Hematopoietic multipotent progenitor cell treated with erythropoietin and hydrocortisone succinate and interleukin-3 and kit ligand, for 6 days (in vitro differentiated cells): Measurements from ENCODE around the gene ATG4B.
"Not testable (repeated sequence)": the region's sequence is repeated elsewhere in the genome, so short reads cannot be mapped to it uniquely, and the experiment has no call there.

ENCODE experiments used
- DNase-seq: peaks from one replicate; pipeline ENCODE4 v3.0.0-alpha.2; 2015

ATG4B gene

DNA sequence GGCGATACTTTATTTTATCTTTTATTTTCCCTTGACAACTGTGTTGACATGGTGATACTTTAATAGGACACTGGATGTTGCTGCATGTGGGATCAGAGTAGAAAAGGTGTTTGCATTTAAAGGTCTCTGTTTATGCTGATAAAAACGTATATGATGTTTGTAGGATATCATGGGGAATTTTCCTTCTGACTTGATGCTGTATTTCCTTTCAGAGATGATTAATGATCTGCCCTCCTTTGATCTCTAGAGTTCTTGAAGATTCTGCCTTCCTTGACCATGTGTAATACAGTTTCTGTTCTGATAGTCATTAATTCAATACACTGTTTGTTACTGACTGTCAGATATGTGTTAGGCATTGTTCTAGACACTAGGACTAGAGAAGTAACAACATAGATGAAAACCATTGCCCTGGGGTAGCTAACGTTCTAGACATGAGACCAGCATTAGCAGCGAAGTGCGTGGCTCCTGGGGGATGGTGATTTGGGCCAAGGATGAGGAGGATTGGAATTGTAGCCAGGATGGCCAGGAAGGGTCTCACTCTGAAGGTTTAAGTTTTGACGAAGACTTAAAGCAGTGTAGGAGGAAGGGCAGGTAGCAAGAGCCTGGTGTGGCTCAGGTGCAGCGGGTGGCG is 2.8 kb downstream of the ATG4B start:
- no peak for DNase-seq

- no peak for DNase-seq
Measured at GRCh38 chr2:241641631-241642030, 4.1 kb downstream of the ATG4B start.

DNA sequence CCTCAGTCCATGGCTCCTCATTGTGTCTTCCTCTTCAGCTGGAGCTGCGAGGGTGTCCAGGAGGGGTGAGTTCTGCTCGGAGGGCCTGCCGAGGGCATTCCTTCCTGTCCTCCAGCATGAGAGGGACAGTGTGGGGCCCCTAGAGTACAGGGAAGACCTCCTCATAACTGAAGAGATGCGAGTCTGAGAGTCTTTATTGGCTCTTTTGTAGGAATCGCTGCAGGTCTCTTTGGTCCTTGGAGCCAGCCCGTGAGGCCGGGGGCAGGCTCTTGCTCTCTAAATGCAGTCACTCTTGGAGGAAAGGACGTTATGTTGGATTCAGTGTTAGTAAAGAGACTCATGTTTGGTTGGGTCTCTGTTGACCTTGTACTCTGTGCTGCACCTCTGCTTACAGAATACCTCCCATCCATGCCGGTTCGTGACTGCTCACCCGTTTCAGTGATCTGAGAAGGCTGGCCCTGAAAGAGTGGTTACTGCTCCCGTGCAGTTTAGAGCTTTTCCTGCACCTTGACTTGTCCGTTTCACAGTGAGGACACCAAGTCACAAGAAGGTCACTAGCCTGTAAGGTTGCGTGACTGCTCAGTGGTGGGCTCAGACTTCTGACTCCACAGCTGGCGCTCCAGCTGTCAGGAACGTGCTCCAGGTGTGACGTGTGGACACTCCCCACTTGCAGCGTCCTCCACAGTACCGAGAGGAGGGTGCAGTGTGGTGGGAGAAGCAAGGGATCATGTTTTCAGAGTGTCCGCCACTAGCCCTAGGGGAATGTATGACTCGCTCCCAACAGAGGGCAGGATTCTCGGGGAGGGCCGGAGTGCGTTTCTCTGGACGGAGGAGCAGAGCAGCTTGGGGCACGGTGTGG is 7.8 kb downstream of the ATG4B start:
- DNase-seq: no peak

- DNase-seq: no peak
Measured at GRCh38 chr2:241645915-241646645, 8.6 kb downstream of the ATG4B start.

DNA sequence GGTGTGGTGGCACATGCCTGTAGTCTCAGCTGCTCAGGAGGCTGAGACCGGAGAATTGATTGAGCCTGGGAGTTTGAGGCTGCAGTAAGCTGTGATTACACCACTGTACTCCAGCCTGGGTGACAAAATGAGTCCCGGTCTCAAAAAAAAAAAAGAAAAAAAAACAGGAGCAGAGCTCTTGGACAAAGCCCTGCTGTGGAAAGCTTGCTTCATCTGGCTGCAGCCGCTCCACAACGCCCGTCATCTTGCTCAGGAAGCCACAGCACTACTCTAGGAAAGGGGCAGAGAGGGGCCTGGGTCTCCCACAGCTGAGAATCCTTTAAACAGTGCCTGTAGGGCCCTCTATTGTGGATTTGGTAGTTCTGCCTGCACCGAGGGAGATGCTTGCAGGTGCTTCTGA is 11.0 kb downstream of the ATG4B start:
- no peak for DNase-seq

DNA sequence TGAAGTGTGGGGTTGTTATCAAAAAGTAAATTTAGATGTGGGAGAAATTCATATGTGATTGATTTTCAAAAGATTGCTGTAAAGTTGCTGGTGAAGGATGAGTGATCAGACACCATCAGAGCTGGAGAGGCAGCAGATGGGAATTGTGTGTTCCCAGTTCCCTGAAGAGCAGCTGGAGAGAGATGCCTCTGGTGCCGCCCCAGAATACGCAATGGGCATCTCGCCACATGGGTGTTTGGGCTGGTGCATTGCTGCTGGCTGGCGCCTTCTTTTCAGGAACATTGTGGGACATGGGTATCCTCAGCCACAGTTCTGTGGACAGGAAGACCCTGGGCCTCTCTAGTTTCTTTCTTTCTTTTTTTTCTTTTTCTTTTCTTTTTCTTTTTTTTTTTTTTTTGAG is 11.9 kb downstream of the ATG4B start:
- no peak for DNase-seq

DNA sequence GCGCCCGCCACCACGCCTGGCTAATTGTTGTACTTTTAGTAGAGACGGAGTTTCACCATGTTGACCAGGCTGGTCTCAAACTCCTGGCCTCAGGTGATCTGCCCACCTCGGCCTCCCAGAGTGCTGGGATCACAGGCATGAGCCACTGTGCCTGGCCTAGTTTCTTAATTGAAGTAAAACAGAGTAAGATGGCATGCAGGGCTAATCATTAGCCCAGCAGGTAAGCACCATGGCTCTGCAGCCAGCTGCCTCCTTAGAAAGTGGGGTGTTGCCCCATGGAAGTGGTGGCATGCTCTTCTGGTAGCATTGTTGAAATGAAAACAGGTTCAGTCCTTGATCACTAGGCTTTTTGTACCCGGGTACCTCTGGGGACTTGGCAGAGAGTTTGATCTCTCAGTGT is 12.4 kb downstream of the ATG4B start:
- no peak for DNase-seq

DNA sequence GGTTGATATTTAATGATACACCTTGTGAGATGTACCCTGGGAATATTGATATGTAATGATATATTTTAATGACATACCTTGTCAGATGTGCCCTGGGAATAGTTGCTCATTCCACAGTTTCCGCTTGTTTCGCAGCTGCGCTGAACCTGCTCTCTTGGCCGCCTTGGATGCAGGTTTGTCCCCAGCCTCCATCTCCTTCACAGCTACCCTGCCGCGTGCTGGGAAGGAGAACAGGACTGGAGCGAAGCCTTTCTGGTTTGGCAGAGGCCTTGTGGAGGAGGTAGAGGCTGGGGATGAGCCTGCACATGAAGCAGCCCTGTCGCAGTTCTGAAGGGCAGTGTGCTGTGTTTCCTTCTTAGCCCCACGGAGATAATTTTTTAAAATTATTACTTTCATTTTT is 14.6 kb downstream of the ATG4B start:
- DNase-seq: no peak

GRCh38 chr2:241652722-241653121 is 15.2 kb downstream of the ATG4B start:
- DNase-seq: no peak

DNA sequence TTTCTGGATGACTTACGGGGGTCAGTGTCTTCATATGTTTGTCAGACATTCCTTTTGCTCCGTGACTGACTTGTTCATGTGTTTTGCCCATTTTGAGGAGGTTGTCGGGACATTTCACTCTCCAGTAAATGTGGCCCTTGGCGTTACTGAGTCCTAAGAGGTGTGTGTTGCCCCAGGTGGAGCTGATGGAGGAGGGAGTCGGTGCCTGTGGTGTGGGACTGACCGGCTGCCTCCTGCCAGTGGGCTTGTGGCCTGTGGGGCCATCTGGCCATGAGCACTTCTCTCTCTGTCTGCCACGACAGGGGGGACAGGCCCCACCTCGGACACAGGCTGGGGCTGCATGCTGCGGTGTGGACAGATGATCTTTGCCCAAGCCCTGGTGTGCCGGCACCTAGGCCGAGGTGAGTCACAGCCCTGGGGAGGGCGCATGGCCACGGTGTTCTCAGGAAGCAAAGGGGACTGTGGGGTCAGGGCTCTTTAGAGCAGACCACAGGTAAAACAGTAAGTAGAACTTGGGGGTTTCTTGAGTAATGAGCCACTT is 15.8 kb downstream of the ATG4B start:
- no peak for DNase-seq

- no peak for DNase-seq
Measured at GRCh38 chr2:241654551-241654950, 17.1 kb downstream of the ATG4B start.

DNA sequence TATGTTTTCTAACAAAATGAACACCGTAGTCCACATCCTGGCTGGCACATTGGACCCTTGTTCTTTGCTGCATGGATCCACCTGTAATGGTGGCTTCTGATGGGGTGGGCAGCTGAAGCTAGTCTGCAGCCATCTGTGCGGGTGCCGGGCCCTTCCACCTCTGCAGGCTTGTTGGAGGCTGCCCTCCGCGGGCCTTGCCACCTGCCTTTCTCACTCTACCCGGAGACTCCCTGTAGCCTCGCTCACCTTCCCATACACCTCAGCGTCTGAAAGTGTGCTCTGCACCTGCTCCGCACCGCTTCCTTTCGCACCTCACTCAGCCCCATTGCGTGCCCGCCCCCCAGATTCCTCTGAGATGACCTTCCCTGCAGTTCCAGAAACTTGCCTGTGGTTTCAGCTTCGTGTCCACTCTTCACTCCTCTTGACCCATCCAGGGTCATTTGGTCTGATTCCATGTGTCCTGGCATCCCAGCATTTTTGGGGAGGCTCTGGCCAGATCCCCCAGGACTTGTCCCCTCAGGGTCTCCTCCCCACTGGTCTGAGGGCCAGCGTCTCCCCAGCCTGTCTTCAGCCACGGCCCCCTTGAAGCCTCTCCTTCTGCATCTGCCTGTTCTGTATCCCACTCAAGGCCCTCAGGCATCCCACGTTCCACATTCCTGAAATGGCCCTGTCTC is 18.2 kb downstream of the ATG4B start:
- DNase-seq: no peak

- DNase-seq: no peak
Measured at GRCh38 chr2:241656190-241656741, 18.8 kb downstream of the ATG4B start.

DNA sequence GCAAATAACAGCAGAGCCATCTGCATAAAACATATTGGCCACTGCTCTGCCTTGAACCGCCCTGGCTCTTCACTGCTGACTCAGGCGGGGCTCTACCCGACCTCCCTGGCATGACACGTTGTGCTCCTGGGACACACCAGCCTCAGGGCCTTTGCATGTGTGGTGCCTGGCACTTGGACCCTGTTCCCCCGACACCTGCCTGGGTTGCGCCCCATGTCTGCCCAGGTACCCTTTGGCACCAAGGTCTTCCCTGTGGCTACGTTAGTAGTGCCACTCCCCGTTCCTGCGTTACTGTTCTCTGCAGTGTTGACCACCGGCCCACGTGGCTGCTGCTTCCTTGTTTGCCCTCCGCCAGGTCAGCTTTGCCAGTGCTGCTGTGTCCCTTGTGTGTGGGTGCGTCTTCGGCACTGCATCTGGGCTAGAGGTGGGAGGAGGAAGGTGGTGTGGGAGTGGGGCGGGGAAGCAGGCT is 20.3 kb downstream of the ATG4B start:
- DNase-seq: no peak

DNA sequence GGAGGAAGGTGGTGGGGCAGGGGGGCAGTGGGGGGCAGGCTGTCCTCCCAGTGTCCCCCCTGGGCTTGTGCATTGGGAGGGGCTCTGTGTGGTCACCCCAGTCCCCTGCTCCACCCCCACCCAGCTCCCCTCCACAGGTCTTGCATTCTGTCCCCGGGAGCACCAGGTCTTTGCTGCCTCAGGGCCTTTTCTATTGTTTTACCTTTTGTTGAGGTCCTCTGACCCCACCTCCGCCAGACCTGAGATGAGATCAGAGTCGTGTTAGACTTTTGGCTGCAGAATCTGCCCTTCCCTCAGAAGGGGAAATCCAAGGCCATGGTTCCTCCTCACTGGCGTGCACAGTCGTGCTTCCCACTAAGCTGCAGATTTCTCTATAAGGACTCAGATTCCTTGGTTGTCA is 20.8 kb downstream of the ATG4B start:
- DNase-seq: no peak

- DNase-seq: peak; percentile 75
Measured at GRCh38 chr2:241659150-241659739, 21.8 kb downstream of the ATG4B start.

DNA sequence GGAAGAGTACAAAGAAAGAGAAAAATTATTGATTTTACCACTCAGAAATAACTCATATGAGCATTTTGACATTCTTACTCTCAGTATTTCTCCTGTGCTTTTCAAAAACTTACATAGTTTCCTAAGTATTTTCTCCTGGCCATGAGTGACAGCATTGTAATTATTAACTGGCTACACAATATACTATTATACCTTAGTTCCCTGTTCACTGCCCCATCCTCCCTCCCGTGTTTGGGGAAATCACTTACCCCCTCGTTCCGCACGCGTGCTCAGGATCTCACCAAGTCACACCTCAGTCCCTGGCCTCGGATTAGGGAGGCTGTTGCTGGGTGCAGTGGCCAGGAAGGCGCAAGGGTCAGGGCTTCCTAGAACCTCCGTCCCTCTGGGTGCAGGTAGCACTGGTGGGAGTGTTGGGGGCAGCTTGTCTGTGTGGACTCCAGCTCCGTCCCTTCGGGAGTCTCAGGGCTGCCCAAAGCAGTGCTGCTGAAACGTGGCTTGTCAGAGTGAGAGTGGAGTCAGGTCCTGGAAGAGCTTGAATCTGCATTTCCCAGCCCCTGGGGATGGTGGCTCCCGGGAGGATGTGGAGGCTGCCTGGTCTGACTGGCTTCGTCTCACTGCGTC is 23.2 kb downstream of the ATG4B start:
- DNase-seq: no peak

DNA sequence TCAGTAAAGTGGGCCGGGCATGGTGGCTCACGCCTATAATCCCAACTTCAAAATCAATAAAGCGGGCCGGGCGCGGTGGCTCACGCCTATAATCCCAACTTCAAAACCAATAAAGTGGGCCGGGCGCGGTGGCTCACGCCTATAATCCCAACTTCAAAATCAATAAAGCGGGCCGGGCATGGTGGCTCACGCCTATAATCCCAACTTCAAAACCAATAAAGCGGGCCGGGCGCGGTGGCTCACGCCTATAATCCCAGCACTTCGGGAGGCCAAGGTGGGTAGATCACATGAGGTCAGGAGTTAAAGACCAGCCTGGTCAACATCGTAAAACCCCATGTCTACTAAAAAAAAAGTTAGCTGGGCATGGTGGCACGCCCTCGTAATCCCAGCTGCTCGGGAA is 25.2 kb downstream of the ATG4B start:
- not testable (repeated sequence) for DNase-seq

DNA sequence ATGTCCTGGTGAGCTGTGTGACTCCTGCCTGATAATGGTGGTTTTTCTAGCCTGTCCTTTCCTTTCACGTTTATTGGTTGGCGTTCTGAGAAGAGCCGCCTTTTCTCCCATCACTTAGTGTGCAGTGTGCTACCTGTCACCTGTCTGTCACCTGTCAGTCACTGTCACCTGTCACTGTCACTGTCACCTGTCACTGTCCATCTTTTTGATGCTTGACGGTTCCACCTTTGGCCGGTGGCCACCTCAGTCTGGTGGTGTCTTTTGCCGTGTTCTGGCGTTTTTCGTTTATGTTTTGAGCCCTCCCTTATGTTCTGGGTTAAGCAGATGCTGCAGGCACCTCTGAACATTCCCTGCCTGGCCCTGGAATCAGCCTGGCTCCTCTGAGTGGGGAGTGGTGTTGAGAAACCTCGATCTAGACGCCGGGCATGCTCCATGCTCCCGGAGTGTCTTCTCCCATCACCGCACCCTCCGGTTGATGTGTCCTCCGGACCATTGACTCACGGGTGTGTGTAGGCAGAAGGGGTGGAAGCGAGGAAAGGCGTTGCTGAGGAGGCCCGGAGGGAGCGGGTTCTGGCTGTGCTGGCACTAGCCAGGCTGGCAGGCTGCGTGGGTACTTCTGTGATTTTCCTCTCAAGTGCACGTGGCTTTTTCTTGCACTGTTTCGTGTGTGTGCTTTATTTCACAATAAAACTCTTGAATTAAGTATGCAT is 28.4 kb downstream of the ATG4B start:
- no peak for DNase-seq

GRCh38 chr2:241666627-241667400 is 29.3 kb downstream of the ATG4B start:
- DNase-seq: no peak
